ENCODE data around the gene CSN1S1.

Gene CSN1S1

DNA sequence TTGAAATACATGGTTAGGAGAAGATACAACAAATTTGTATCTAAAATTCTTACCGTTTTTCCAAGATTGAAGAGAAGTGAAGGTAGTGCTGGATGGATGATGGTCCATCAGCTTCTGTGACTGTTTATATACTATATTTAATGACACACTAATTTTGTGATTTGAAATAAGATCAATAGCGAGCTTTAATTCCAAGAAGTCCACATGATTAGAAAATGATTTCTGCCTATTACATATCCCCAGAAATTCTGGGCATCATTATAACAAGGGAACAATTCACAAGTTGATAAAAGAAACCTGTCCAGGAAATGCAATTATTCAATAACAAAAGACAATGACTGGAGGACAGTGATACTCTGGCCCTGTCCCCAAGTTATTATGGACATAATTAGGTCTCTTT lies 34.8 kb downstream of the CSN1S1 start, which contains the start of gene CSN2:
TSS of gene CSN2 (minus strand) at position 101 of the 400 bp plus-strand sequence. CDS start 4,733 bp downstream, outside the sequence.
- Histone ChIP-seq H3K4me1 (ENCODE audit: low read length) (peaks cover 5% of the 10 kb centered on the region; the same call in 1 of the 2 replicates), H2AFZ (ENCODE audit: low read depth, low read length) (peak within 1 kb of the TSS; percentile 46; the same call in 1 of the 2 replicates), H3K4me3 (ENCODE audit: low read length) (no peak within 1 kb of the TSS), H3K9ac (ENCODE audit: low read length) (no peak within 1 kb of the TSS), H3K27ac (ENCODE audit: low read length) (no peak within 1 kb of the TSS), H3K36me3 (replicated peaks; ENCODE audit: low read depth, low read length) (no peaks in the 10 kb centered on the region), H3K27me3 (ENCODE audit: low read depth, low read length) (no peaks in the 10 kb centered on the region), H3K4me2 (ENCODE audit: low read length) (no peak within 1 kb of the TSS), H3K79me2 (ENCODE audit: low read length) (no peaks in the 10 kb centered on the region), H3K9me3 (ENCODE audit: insufficient read depth, low read length) (no peaks in the 10 kb centered on the region), H4K20me1 (ENCODE audit: insufficient read depth, low read length) (no peaks in the 10 kb centered on the region)
- no peak for TF ChIP-seq EZH2phosphoT487 (IDR thresholded peaks at IDR 0.05; ENCODE audit: low read depth)
- TF ChIP-seq, protein P1, sequence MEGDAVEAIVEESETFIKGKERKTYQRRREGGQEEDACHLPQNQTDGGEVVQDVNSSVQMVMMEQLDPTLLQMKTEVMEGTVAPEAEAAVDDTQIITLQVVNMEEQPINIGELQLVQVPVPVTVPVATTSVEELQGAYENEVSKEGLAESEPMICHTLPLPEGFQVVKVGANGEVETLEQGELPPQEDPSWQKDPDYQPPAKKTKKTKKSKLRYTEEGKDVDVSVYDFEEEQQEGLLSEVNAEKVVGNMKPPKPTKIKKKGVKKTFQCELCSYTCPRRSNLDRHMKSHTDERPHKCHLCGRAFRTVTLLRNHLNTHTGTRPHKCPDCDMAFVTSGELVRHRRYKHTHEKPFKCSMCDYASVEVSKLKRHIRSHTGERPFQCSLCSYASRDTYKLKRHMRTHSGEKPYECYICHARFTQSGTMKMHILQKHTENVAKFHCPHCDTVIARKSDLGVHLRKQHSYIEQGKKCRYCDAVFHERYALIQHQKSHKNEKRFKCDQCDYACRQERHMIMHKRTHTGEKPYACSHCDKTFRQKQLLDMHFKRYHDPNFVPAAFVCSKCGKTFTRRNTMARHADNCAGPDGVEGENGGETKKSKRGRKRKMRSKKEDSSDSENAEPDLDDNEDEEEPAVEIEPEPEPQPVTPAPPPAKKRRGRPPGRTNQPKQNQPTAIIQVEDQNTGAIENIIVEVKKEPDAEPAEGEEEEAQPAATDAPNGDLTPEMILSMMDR (IDR thresholded peaks at IDR 0.05; ENCODE audit: low read depth, low read length): no peak

DNA sequence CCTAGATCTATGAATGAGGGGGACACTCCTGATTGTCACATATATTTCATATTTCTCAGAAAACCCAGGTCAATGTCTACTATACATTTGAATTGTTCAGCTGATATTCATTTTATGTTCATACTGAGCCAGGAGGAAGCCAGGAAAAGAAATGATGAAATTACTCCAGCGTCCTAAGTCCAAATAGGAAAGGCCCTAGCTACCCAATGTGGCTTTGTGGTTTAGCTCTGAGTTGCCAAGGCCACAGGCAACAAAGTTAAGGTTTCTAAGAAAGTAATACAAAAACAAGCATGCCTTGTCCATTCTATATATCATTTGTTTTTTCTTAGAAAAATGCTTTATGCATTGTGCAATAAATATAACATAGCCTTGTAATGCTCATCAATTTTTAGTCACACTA lies 39.2 kb downstream of the CSN1S1 start:
- H3K4me3 ChIP-seq (ENCODE audit: low read length): no peak overlapping the region
- H3K4me2 ChIP-seq (ENCODE audit: low read length): no peak overlapping the region
- H3K9ac ChIP-seq (ENCODE audit: low read length): no peak overlapping the region
- H3K36me3 ChIP-seq (replicated peaks; ENCODE audit: low read depth, low read length): no peaks in the 10 kb centered on the region
- no peak overlapping the region for H3K27ac ChIP-seq (ENCODE audit: low read length)
- no peaks in the 10 kb centered on the region for H3K27me3 ChIP-seq (ENCODE audit: low read depth, low read length)
- TF ChIP-seq, protein P1 (IDR thresholded peaks at IDR 0.05; ENCODE audit: low read depth, low read length): no peak
- TF ChIP-seq EZH2phosphoT487 (IDR thresholded peaks at IDR 0.05; ENCODE audit: low read depth): no peak
- H4K20me1 ChIP-seq (ENCODE audit: insufficient read depth, low read length): no peaks in the 10 kb centered on the region
- H2AFZ ChIP-seq (ENCODE audit: low read depth, low read length): no peak overlapping the region
- H3K4me1 ChIP-seq (ENCODE audit: low read length): peaks cover 5% of the 10 kb centered on the region; the same call in 1 of the 2 replicates
- H3K9me3 ChIP-seq (ENCODE audit: insufficient read depth, low read length): no peaks in the 10 kb centered on the region
- no peaks in the 10 kb centered on the region for H3K79me2 ChIP-seq (ENCODE audit: low read length)

DNA sequence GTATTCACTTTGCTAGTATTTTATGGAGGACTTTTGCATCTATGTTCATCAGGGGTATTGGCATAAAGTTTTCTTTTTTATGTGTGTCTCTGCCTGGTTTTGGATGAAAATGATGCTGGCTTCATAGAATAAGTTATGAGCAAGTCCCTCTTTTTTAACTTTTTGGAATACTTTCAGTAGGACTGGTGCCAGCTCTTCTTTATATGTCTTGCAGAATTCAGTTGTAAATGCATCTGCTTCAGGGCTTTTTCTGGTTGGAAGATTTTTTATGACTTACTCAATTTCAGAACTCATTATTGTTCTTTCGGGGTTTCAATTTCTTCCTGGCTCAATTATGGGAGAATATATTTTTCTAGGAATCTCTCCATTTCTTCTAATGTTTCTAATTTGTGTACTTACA lies 43.8 kb downstream of the CSN1S1 start:
- no peak for TF ChIP-seq EZH2phosphoT487 (IDR thresholded peaks at IDR 0.05; ENCODE audit: low read depth)
- H4K20me1 ChIP-seq (ENCODE audit: insufficient read depth, low read length): no peaks in the 10 kb centered on the region
- H3K9ac ChIP-seq (ENCODE audit: low read length): no peak overlapping the region
- H3K79me2 ChIP-seq (ENCODE audit: low read length): no peaks in the 10 kb centered on the region
- H3K4me1 ChIP-seq (ENCODE audit: low read length): no peaks in the 10 kb centered on the region
- no peak overlapping the region for H3K4me2 ChIP-seq (ENCODE audit: low read length)
- H3K9me3 ChIP-seq (ENCODE audit: insufficient read depth, low read length): no peaks in the 10 kb centered on the region
- no peaks in the 10 kb centered on the region for H3K36me3 ChIP-seq (replicated peaks; ENCODE audit: low read depth, low read length)
- H2AFZ ChIP-seq (ENCODE audit: low read depth, low read length): no peak overlapping the region
- H3K27ac ChIP-seq (ENCODE audit: low read length): no peak overlapping the region
- H3K27me3 ChIP-seq (ENCODE audit: low read depth, low read length): no peaks in the 10 kb centered on the region
- no peak overlapping the region for H3K4me3 ChIP-seq (ENCODE audit: low read length)

DNA sequence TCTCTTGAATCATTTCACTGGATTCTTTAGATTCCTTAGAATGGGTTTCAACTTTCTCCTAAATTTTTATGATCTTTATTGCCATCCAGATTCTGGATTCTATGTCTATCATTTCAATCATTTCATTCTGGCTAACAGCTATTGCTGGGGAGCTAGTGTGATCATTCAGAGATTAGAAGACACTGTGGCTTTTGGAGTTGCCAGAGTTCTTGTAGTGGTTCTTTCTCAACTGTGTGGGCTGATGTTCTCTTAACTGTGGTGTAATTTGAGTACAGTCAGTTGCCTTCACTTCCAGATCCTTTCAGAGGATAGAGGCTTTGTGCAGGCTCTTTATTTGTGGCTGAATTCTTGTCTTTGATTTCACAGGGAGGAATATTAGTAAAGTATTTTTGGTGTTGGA lies 46.7 kb downstream of the CSN1S1 start:
- H3K4me2 ChIP-seq (ENCODE audit: low read length): no peak overlapping the region
- H3K27ac ChIP-seq (ENCODE audit: low read length): no peak overlapping the region
- no peak overlapping the region for H2AFZ ChIP-seq (ENCODE audit: low read depth, low read length)
- no peaks in the 10 kb centered on the region for H3K79me2 ChIP-seq (ENCODE audit: low read length)
- H3K4me1 ChIP-seq (ENCODE audit: low read length): no peaks in the 10 kb centered on the region
- no peak for TF ChIP-seq EZH2phosphoT487 (IDR thresholded peaks at IDR 0.05; ENCODE audit: low read depth)
- TF ChIP-seq, protein P1 (IDR thresholded peaks at IDR 0.05; ENCODE audit: low read depth, low read length): no peak
- H3K36me3 ChIP-seq (replicated peaks; ENCODE audit: low read depth, low read length): no peaks in the 10 kb centered on the region
- no peaks in the 10 kb centered on the region for H3K27me3 ChIP-seq (ENCODE audit: low read depth, low read length)
- H4K20me1 ChIP-seq (ENCODE audit: insufficient read depth, low read length): no peaks in the 10 kb centered on the region
- H3K4me3 ChIP-seq (ENCODE audit: low read length): no peak overlapping the region
- no peak overlapping the region for H3K9ac ChIP-seq (ENCODE audit: low read length)
- no peaks in the 10 kb centered on the region for H3K9me3 ChIP-seq (ENCODE audit: insufficient read depth, low read length)

All from OCI-LY3 (cell line).